GM19035 (cell line): ENCODE measurements around the gene GRM8.

Source experiments
- ATAC-seq: cut with Tn5 transposase; IDR thresholded peaks from one replicate; pipeline ENCODE4 v1.9.1; 2021; ENCODE audit not compliant: unreplicated experiment

The GRM8 gene

DNA sequence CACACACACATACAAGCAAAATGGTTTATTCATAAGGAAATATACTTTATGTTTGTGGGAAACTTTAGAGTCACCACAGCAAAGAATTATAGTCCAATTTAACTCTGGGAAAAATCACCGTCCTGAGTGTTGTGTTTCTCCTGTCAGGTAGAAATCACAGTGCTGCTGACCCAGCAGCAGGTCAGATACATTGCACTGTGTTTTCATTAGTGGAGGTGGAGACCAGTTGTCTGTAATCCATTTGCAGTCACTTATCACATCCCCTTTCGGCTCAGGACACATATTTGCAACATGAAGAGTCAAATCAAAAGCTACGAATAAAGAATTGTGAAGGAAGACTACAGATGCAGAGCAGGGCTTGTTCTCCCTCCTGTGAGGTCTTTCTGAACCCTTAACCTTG is 799.6 kb downstream of the GRM8 start:
- ATAC-seq: no peak

DNA sequence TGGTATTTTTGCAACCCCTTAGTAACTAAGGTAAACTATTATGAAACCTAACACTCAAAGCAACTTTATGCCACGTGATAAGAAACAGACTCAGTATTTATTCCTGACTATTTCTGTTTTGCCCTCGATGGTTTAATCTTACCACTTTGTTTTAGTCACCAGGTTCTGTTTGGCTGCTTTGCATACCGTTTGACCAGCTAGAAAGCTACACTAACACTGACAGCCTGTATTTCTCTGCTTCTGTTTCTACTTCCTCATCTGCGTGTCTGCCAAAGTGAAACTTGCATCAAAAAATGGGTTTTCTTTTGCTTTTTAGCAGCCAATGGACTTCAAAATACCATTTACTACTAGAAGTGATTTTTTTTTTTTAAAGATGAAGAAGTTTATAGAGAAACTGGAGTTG is 802.5 kb downstream of the GRM8 start:
- peak; percentile 97 for ATAC-seq

DNA sequence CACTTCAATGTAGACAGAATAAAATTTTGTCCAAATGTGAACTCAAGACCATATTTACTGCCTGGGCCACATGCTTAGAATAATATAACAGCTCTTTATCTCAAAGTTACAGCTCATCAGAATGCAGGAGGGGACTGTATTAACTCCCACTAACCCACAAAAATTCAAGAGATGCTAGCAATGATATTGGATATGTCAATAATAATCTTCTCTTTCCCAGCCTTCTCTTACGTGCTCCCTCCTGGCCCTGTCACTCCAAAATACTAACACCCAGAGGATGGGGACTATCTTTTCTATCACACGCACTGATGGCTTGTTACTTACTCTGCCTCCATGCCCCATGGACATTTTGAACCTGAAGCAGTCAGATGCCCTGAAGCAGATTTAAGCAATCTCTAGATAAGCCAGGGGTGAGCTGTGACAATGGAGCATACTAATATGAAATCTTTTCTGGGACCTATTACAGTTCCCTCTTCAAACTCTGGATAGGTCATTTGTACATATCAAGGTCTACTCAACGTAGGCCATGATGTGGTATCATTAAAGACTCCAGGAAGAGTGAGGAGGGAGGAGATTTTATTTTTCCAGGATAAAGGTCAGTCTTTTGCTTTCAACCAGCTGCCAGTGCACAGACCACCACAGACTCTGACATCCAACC is 803.0 kb downstream of the GRM8 start:
- peak; percentile 16 for ATAC-seq

DNA sequence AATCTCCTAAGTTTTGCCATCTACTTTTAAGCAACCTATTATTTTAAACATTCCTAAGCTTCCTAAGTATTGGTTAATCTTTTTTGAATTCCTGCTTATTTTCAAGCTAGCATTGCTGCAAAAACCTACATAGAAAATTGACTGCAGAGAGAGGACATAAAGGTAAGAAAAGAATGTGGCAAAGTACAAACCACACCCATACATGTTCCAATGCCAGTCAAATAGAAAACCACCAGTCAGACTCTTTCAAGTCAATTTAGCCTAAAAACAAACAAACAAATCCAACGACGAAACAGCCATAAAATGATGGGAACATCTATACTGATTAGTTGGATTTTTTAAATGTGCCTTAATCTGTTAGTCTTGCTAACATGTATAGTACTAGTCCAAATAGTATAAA is 804.8 kb downstream of the GRM8 start:
- no peak for ATAC-seq

DNA sequence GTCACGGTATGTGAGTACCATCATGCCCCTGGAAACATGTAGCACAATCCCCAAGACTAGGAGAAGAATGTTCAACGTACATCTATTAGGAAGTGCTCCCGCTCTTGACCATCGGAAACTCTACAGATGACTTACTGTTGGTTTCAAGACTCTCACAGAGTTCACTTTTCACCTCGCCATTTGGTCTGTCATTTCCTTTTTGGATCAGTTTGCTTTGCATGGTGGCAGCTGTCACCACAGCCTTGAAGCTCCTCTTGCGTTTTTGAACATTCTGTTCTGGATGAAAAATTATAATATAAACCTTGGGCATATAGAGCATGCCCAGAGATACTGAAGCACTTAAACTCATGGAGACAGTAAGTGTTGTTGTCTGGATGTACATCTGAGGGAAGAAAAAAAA is 806.8 kb downstream of the GRM8 start:
- no peak for ATAC-seq

DNA sequence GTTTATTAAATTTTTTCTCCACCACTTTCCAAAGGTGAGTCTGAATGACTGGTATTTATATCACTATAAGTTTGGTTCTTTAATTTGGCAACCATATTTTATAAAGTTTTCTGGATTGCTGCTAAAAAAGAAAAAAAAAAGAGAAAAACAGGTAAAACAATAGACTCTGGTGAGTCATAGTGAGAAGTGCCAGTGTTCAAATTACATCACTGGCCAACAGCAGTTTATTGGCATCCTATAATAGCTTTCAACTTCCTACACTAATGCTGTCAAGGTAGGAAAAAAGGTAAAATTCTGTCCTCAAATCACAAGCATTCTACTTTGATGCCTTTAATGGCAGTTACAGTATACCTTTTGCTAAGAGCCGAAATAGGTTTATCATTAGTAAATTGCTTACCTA is 808.8 kb downstream of the GRM8 start:
- no peak for ATAC-seq

DNA sequence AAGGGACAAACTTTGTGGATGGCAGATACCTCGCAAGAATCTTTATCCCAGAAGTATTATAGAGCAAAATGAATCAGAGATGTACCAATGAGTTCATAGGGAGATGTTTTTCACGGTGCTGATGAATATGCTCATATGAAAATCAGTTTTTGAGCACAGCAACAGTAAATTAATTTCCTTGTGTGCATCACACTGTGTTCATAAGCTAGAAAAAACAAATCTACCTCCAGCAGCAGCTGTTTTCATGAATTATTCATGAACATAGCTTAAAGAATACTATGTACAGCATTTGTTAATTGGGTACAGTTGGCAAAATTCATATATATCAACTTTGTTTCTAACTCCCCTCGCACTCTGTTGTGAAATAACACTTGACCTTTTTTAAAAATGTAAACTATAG is 809.8 kb downstream of the GRM8 start:
- no peak for ATAC-seq

DNA sequence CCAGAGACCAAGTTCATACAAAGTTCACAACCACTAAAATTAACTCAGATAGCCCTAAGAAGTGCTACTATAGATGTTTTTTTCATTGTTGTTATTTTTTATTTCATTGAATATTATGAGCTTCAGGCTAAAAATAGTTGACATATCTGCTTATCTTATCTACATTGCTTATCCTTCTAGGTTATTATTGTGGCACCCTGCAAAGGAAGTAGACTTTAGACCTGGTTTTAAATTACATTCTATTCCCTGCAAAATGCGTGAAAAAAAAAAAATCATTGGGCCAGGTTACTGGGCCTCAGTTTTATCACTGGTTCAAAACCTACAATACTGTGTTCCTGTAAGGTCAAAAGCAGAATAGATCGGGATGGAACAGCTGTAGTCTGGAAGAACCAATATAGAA is 811.0 kb downstream of the GRM8 start:
- no peak for ATAC-seq

DNA sequence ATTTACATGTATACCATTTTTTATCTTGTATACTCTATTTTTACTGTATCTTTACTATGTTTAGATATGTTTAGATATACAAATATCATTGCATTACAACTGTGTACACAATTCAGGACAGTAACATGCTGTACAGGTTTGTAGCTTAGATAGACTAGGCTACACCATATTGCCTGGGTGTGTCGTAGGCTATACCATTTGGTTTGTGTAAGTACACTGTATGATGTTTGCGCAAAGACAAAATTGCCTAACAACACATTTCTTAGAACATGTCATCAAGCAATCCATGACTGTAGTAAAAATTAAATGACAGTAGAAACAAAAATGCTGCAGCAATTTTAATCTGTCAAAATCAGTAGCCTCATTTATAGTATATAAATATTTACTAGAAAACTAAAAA is 812.2 kb downstream of the GRM8 start:
- ATAC-seq: no peak

DNA sequence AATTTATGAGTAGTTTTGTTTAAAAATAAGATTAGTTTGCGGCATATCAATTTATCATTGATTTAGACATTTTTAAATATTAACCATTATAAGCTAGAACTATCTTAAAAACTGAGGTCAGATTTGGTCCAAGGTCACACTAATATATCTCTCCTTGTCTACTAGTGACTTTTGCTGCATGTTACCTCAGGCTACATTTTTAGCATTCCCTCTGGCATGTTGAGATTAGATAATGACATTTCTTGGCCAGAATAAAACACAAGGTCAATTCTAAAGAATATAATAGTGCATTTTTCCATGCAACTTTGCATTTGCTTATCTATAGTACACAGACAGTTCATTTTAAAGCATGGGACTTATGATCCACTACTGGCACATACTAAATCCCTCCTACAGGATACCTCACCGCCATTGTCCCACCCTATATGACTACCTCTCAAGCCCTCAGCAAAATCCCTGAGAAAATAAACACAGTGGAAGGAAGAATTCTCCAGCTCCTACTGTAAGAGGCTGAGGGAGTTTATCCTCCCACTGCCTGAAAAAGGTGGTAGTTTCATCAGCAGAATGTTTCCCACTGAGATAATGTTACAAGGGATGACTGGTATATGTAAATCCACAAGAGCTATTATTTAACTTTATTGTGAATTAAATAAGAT is 816.4 kb downstream of the GRM8 start:
- ATAC-seq: no peak

DNA sequence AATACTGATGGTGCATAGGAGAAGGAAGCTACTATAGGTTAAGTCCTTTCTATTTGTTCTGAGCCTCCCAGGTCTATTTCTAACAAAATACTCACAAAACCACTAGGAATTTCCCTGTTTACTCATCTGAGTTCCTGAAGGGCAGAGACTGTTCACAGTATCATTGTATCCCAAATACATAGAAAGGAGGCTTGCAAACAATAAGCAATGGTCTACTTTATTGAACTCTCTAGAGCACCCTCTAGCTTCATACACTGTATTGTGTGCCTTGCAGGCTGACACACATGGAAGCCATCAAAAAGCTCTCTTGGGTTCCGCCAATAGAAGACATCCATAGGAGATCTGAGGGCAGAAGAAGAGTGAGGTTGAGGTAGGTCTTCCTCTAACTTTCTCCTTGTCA is 826.1 kb downstream of the GRM8 start:
- ATAC-seq: no peak

DNA sequence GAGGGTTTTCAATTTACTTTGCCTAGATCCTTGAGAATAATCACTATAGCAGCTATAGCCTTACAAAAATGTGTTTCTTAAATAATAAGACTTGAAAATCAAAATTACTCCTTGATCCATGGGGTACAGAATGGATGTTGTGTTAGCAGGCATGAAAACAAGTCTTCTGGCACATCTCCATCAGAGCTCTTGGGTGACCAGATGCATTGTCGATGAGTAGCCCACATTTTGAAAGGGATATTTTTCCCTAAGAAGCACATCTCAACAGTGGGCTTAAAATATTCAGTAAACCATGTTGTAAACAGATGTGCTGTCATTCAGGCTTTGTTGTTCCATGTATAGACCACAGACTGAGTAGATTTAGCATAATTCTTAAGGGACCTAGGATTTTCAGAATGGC is 827.8 kb downstream of the GRM8 start:
- ATAC-seq: no peak

DNA sequence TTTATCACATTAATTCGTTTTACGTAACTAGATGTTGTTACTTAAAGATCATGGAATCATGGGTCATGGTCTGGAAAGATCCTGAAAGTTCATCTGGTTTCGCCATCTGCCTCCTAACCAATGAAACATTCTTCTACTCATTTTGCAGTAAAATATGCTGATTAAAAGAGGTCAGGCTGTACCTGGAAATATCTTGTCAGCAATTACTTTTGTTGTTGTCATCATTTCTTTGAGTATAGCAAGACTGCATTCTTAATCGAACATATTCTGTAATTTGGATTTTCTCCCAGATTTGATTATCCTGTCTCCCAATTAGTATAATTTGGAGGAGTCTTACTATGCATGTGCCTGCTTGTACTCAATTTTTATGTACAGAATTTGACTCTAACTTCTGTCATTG is 833.7 kb downstream of the GRM8 start:
- ATAC-seq: no peak

DNA sequence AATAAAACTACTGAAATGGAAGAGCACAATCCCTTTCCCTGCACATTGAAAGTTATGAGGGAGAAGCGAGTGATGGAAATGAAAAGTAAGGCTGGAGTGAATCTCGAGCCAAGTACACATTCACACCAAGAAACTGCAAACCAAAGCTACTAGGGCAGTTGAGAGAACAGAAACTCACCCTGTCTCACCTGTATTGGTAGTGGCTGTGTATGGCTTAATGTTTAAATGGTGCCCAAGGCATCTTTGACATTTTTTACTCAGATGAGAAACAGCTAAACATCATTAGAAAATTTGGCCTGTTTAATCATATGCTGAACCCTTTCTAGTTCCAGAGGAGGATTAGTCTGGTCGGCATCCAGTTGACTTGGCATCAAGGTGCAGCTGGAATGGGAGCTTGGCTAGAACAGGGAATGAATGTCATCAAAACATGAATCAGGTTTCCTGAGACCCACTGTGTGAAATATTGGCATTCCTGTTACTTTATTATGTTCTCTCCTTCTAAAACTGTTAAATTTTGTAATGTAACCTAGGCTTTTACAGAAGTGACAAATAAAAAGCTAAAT is 840.8 kb downstream of the GRM8 start:
- ATAC-seq: peak; percentile 62

DNA sequence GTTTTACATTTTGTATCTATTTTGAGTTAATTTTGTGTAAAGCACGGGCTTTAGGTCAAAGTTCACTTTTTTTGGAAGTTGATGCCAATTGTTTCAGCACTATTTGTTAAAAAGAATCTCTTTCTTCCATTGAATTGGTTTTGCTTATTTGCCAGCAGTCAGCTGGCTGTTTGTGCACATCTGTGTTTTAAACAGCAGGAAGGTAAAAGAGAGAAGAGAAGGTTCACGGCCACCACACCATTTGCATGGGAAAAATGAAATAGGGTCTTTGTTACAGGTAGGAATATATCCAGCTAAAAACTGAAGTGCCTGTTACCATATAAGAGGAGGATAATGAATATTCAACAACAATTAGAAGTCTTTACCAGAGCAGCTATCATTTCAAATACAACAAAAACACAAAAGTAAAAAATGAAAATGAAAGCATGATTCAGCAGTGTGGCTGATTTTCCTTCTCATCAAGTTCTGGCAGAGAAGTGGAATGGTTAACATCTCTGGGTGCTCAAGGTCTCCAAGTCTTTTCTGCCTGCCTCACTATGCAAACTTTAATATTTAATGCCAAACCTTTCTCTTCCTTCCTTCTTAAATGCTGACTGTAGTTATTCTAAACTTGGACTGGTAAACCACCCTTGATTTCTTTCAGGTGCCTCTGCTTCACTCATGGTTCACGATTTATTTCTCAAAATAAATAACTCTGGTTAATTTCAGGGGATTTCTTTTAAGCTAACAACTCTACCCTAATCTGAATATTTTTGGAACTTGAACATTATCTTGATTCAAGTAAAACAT is 841.5 kb downstream of the GRM8 start:
- ATAC-seq: no peak

DNA sequence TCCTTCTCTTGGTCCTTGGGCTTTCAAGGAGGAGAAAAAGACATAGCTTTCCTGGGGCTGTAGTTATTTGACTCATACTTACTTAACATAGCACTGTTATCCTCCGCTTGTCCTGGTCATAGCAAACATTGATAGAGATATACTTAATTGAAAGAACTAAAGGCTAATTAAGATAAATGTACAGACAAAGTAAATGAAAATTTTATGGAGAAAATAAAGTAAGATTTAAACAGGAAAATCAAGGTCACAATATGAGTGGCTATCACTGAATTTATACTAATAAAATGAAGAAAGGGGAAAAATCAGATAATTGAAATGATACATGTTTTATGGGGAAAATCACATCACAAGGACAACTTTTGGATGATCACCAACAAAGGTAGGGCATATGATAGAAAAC is 849.7 kb downstream of the GRM8 start:
- ATAC-seq: no peak

DNA sequence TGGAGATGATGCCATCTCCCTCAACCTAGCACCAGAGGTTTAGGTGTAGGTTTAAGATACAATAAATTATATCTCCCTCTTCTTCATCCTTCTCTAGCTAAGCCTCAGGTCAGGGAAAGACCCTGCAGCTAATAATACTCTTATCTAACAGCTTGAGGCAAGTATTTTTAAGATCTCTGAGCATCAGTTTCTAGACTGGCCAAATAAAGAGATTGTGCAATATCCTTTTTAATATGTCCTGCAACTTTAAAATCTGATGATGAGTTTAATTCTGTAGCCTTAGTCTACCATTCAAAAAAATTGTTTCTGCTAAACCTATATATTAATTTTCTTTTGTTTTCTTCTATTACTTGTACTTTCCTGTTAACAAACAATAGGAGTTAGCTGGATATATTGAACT is 850.8 kb downstream of the GRM8 start:
- no peak for ATAC-seq

DNA sequence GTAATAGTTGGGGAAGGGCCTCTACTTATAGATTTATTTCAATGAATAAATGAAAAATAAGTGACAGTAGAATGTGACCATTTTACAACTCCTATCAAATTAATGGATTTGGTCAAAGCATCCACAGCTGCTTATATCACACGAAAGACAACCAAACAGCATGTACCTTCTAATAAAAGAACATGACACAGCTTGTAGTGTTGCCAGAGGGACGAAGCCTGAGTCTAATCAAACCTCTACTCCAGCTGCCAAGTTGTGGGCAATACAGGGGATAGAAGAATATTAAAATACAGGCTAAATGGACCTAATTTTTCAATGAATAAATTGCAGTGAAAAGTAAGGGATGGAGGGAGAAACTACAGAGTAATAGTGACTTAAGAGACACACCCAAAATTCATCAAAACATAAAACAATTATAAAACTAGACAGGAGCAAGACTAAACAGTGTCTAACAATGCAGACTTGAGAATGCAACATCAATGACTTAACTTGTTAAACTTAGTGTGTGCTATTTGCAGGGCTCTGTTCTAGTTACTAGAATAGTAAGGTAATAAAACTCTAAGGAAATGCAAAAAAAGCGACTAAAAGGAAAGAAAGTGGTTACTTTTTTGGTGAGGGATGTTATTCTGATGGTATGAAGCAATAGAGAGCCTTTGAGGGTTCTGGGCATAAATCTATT is 853.8 kb downstream of the GRM8 start:
- ATAC-seq: no peak

DNA sequence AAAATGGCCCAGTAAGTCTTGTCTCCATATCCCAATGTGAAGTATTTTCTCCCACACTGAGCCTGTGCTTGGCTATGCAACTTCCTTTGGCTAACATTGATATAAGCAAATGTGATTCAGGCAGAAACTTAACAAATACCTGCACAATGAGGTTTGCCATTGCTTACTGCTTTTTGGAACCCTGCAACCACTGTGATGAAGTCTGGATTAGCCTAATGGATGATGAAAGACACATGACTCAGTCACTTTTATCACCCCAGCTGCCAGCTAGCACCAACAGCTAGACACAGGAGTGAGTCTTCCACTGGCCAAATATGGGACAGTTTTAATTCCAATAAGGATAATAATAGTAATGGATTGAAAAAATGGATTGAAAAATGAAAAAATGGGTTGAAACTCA is 854.5 kb downstream of the GRM8 start:
- no peak for ATAC-seq

DNA sequence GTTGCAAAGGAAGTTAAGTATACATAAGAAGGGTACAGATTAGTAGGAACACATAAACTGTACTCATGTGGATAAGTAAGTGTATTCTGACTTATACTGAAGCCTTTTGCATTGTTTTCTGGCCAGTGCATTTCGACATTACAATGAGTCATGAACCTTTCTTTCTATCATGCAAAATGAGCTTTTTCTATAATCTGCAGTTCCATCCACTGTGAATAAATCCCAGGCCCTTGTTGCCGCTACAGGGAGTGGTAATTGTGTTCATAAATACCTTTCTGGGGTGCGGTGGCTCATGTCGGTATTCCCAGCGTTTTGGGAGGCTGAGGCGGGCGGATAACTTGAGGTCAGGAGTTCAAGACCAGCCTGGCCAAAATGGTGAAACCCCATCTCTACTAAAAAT is 858.3 kb downstream of the GRM8 start:
- no peak for ATAC-seq
